Erythroblast (primary cell): ENCODE results near the gene TCF4.

Experiments
- GATA1 ChIP-seq: IDR thresholded peaks from 2 replicates; pipeline ENCODE4 v1.6.1; 2011; ENCODE audit warnings: low read depth, mild to moderate bottlenecking, control low read depth, low read length, moderate library complexity
- POLR2A ChIP-seq: IDR thresholded peaks from 2 replicates; pipeline ENCODE4 v1.6.1; 2011; ENCODE audit warnings: mild to moderate bottlenecking, low read length

GRCh38 chr18:55318951-55319441 lies 269.0 kb downstream of the TCF4 start:
- no peak for TF ChIP-seq POLR2A
- TF ChIP-seq GATA1, result no peak
